ENCODE measurements around the gene EN2. TPM values are rescaled to one million over a fixed set of nuclear protein-coding genes. Genes with fewer than 3 reads are reported as not detected.

EN2 gene
- polyA plus RNA-seq, 10 donors, result 0.67 to 2.1 (median 1.4) TPM

- DNase-seq, result peak in 1 of 3 donors; percentile 28
Observed at GRCh38 chr7:155507576-155507975, 49.6 kb downstream of the EN2 start.

DNA sequence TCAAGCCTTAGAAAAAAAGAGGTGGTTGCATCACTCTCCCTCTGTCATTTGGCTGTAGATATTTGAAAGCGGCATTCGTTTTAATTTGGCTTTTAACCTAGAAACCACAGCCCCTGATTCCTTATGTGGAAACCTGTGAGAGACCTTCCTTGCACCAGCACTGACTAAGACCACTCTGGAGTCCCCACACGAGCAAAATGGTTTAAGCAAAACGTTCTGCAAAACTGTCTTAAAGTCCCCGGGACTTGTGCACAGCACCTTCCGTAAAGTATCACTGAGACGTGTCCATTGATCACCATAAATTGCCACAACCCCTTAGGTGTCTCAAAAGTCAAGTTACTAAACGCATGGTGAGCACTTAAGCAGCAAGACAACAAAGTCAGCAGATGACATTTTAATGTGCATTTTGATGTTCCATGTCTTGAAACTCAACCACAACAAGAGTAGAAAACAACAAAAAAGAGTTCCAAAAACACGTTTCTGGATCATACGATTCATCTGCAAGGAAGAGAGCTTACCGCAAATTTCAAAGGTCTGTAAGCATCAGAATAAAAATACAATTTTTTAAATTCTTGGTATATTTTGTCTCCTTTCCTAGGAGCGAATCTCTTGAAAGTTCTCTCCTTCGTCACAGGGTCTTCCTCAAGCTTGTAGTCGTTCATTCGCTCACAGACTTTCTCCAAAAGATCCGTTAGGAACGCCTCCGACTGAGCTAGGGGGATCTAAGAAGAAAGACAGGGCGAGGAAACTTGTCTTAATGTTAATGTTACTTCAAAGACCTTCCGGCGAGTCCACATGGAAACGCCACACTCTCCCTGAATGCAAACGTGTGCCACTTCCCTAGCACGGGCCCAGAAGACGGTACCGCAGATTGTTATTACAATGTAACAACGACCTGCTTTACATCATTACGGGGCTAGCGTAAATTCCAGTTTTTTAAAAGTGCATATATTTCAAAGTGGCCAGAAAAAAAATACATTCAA lies 50.7 kb downstream of the EN2 start:
- DNase-seq, result peak in 1 of 3 donors; percentile 35

- no peak for DNase-seq
Observed at GRCh38 chr7:155509359-155509724, 51.4 kb downstream of the EN2 start.

GRCh38 chr7:155509725-155510551 lies 52.0 kb downstream of the EN2 start:
- DNase-seq, result peak in 1 of 3 donors; percentile 37

GRCh38 chr7:155510975-155511701 lies 53.2 kb downstream of the EN2 start:
- DNase-seq, result peak in 1 of 3 donors; percentile 30

DNA sequence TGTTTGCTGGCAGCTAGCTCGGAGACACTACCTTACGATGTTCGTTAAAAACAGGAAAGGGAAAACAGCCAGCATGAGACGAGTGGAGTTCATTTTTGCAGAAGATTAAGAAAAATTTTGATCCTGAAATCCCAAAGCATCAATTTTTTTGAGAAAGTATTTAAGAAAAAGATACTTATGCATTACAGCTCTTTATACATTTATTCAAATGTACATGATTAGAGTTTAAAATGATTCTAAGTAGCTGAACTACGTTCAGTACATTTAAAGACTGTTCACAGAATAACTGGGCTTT lies 53.7 kb downstream of the EN2 start:
- no peak for DNase-seq

DNA sequence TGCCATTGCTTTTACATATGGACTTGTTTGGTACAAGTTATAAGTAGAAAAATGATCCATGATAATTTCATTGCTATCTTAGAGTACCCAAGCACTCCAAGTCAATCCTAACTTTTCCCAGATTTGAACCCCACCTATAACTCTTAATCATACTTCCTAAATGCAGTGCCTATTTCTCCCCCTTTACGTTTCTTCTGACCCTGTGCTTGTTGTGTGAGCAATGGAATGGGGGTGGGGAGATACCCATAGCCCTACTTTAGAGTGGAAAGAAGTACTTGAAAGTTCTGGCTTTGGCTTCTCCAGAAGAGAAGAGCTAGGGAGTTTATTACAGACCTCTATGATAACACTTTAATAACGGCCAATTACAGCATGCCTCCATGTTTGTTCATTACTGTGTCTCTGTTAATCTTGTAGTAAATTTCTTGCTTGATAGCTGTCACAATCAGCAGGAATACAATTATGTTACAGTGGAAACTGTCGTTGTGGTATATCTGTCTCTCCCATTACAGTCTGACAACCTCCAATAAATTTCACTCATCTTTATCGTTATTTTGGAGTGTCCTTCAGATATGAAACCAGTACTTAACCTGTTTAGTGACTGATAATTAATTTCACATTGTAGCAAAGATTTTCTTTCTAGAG lies 54.4 kb downstream of the EN2 start:
- no peak for DNase-seq

DNA sequence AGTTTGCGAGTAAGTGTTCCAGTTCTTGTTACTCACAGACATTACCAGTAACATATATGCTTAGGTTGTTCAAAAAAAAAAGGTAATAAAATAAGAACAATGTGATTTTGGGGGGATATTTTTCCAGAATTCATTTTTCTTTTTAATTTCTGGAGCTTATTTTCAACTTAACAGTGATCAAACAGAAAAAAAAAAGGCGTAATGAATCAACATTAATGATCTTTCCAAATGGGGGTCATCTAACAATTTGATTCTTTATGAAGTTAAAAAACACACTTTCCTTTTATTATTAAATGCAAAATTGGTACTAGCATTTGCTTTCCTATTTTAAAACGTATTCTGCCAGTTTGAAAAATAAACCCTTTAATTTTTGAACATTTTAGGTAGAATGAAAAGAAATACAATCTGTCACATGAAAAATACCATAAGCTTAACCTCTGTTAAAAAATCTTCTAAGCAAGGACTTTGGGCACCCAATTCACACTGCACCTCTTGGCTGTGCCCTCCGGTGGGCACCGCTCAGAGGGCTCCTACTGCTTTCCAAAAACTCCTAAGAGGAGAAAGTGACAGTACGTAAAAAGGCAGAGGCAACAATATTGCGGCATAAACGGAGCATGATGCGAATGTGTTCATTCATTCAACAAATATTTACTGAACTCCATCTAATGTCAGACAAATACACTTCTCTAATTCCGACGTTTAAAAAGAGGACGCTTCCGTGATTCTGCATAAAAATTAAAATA lies 55.8 kb downstream of the EN2 start:
- DNase-seq, result no peak

- DNase-seq, result no peak
Observed at GRCh38 chr7:155514296-155514695, 56.4 kb downstream of the EN2 start.

Other genes with a start within 250 kb of the EN2 start
- 10 to 100 TPM; 17.0 to 33.0 (median 24.6) TPM for gene INSIG1, start 160.3 kb upstream of the EN2 start, polyA plus RNA-seq (ENCODE audit: insufficient read length in 10 of 10)
- gene CNPY1, start 88.4 kb downstream of the EN2 start, polyA plus RNA-seq (ENCODE audit: insufficient read length in 10 of 10), result under 1 TPM in 7 of 10 donors, not detected in 3; 0.11 to 0.72 (median 0.29) TPM
- 10 to 100 TPM; 19.5 to 33.5 (median 23.7) TPM for gene RBM33, start 186.5 kb downstream of the EN2 start, polyA plus RNA-seq (ENCODE audit: insufficient read length in 10 of 10)